Fibroblast of skin of right biceps (primary cell): Measurements from ENCODE around the gene DYNC1LI1.

Source experiments
- DNase-seq: peaks from one replicate; pipeline ENCODE4 v3.0.0-alpha.2; 2013

The DYNC1LI1 gene

DNA sequence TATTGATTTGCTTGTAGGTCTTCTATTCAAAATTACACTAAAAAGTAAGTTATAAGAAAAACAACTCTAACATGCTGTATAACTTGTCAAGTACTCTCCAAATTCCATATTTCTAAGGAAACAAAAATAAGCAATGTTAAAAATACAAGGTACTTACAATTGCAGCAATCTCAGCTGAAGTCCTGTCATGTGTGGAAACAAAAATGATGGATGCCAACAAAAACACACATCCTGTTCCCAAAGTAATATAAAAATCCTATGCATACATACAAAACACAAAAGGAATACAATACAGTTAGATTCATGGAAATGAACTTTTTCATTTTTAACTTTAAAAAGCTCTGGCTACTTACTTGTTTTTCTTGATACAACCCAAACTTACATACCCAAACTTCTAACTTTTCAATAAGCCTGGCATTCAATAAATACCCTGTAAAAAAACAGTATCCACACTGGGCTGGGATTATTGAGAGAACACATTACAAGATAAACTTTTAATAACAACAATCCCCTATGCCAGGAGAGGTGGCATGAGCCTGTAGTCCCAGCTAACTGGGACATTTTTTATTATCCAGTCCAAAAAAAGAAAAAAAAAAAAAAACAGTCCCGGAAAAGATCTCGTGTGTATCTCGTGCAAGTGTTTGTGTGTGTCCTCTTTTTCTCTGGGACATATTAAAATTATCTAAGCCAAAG is 82.7 kb downstream of the DYNC1LI1 start:
- DNase-seq = no peak

DNA sequence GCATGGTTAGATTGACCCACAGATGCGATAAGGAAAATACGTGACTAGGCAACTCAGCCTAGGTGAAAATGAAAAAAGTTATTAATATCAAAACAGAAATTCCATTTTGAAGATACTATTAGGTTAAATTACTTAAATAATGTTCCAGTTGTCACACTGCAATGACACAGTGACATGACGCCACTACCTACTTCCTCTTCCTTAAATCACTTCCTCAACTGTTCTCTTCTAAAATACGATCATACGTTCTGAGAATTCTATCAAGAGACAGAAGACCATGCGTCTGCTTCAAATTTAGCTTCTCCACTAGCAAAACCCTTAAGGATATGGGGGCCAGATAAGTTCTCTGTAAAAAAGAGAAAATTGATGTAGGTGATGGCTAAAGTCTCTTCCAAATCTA is 86.2 kb downstream of the DYNC1LI1 start:
- DNase-seq = no peak

DNA sequence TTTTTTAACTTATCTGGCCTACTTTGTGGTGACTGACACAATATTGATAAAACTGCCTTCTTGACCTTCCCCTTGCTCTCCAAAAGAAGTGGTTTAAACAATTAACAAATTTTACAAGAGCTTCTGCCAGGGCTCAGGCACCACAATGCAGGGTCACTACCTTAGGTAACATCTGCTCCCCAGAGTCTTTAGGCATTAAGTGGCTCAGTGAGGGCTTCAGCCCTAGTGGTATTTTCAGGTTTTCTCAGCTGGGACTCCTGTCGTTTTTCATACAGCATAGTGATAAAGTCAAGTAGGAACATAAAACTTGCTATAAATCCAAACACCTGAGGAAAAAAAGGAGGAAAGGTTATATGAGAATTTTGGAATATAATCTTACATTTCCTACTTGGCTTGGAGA is 86.9 kb downstream of the DYNC1LI1 start:
- no peak for DNase-seq

DNA sequence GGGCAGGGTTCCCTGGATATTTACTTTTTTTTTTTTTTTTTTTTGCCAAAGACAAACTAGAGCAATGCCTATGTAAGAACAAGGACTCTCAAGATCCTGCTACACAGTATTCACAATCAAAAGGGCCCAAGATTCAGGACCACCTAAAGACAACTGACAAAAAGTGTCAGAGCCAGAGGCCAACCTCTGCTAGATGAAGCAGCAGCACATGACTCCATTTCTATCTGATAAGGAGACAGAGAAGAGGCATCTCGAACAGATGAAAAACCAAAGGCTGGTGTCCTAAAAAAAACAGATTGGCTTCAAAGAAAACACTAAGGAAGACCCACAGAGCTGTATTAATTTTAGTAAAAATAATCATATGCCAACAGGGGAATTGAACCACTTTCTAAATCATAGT is 88.0 kb downstream of the DYNC1LI1 start:
- no peak for DNase-seq

DNA sequence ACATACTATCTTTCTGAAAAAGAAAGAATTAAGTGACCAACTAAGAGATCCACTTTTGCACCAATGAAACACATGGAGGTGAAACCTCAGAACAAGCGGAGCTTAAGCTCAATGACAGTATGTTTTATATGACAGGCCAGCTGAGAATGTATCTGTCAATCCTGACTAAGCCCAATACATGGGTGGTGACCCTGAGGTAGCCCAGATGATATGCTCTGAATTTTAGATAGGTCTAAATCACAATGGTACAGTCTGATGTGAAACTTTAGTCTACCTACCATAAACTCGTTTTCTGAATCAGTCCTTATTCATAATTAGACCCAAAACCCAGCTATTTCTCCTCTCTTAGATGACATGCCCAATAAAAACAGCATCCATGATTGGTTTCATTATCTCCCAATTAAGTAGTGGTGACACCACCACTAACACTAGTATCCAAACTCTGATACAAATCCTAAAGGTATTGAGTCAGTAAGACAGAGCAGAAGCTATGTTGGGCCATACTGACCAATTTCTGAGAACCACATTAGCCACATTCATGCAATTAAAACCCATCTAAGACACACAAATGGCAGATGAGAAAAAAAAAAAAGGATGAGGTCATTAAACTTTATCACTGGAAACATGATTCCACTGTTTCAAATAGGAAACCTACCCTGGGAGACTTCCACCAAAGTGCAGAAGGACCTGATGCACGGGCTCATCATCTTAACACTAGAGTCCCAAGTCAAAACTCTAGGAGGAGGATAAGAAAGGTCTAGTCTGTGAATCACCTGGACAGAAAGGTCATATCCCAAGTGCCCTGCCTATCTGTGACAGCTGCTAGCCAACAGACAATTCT is 88.6 kb downstream of the DYNC1LI1 start:
- no peak for DNase-seq

DNA sequence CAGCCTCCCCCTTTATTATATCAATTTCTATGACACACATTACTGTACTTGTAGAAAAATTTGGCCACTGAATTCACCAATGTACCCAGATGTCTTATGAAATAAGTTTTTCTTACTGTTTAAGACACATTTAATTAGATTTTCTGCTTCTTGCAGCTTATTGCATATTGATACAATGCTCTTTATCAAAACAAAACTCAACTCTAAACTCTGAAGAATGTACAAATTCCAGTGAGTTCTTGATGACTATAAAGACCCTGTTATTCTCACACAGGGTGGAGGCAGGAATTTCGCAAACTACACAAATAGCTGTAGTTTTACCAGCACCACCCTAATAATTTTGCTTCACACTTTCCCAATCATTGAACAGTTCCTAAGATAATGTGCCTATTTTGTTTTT is 90.1 kb downstream of the DYNC1LI1 start:
- no peak for DNase-seq
